ENCODE data around the gene NT5C3B.

DNA sequence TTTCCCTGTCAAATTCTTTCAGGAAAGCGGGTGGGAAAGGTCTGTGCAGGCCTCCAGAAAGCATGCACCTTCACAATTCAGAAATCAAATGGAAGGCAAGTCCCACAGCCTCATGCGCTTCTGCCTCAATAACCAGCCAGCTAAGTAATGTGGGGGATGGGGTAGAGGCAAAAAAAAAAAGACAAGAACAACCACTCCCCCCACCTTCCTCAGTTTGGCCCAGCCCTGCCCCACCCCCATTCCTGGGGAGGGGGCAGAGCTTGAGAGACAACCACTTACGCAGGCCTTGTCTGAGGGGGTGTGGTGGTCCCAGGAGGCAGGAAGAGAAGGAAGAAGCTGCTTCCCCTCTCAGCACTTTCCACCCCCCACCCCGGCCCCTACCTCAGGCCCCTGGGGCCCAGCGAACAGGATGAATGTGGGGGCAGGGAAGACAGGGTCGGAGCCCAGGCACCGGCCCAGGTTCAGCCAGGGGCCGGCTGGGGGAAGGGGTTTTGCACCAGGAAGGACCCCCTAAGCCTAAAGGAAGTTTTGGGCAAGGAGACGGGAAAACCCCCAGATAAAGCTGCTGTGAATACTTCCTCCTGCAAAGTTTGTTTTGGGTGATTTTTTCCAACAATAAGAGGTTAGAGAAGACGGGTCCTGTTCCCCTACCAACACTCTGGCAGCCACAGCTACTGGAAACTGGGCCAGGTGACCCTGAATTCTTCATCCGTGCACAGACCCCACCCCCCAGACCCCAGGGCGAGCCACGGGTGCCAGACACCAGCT is 50.8 kb downstream of the NT5C3B start:
- TF ChIP-seq, protein P1, sequence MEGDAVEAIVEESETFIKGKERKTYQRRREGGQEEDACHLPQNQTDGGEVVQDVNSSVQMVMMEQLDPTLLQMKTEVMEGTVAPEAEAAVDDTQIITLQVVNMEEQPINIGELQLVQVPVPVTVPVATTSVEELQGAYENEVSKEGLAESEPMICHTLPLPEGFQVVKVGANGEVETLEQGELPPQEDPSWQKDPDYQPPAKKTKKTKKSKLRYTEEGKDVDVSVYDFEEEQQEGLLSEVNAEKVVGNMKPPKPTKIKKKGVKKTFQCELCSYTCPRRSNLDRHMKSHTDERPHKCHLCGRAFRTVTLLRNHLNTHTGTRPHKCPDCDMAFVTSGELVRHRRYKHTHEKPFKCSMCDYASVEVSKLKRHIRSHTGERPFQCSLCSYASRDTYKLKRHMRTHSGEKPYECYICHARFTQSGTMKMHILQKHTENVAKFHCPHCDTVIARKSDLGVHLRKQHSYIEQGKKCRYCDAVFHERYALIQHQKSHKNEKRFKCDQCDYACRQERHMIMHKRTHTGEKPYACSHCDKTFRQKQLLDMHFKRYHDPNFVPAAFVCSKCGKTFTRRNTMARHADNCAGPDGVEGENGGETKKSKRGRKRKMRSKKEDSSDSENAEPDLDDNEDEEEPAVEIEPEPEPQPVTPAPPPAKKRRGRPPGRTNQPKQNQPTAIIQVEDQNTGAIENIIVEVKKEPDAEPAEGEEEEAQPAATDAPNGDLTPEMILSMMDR (IDR thresholded peaks at IDR 0.05; ENCODE audit: borderline replicate concordance, extremely low read depth, low read length, poor library complexity, severe bottlenecking) = no peak
- no peak for TF ChIP-seq EZH2 (IDR thresholded peaks at IDR 0.05; ENCODE audit: borderline replicate concordance, low read depth, low read length, severe bottlenecking)

Measured in DND-41 (cell line).